ENCODE measurements around the gene FREM2.
A peak's percentile ranks its signal among the peaks of the same experiment; 100 is the strongest.

FREM2 gene

DNA sequence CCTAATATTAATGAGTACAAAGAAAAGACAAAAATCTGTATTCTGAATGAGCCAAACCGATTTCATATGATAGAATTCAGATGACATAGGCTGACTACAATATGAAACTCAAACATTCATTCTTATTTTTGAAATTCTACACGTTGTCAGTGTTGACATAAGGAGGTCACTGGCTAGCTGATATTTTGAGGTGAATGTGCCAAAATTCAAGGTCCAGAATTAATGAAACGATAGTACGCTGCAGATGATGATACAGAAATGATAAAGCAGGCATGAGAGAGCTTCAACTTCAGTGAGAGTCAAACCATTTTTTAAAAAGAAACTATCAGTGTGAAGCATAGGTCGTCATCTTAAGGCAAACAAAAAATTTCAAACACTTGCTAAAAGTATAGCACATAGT lies 88.2 kb downstream of the FREM2 start:
- no peak overlapping the region for H3K23ac ChIP-seq (ENCODE audit: low read length in 2 of 2)
- H4K91ac ChIP-seq (ENCODE audit: low read length): no peak overlapping the region
- H3K9ac ChIP-seq (ENCODE audit: low read length): no peak overlapping the region
- H3K27me3 ChIP-seq (ENCODE audit: control insufficient read depth in 1 of 2, insufficient read depth in 1 of 2, low read length in 2 of 2): no peaks in the 10 kb centered on the region
- H2BK5ac ChIP-seq (ENCODE audit: low read depth, low read length, poor library complexity, severe bottlenecking): no peak overlapping the region
- no peaks in the 10 kb centered on the region for H3K79me1 ChIP-seq (replicated peaks; ENCODE audit: low read length, poor library complexity, severe bottlenecking)
- no peak overlapping the region for H3K14ac ChIP-seq (ENCODE audit: low read length in 2 of 2)
- H2AFZ ChIP-seq (ENCODE audit: low read depth, low read length): no peak overlapping the region
- no peak overlapping the region for H3K27ac ChIP-seq (ENCODE audit: low read length, poor library complexity, severe bottlenecking)
- H3K4me3 ChIP-seq (ENCODE audit: insufficient read depth in 1 of 2, low read depth in 1 of 2, low read length in 2 of 2): no peak overlapping the region
- H3K9me3 ChIP-seq (ENCODE audit: control insufficient read depth, low read length): peaks cover 6% of the 10 kb centered on the region
- H2AK5ac ChIP-seq (ENCODE audit: low read length, severe bottlenecking): no peak overlapping the region
- H2BK15ac ChIP-seq (ENCODE audit: low read depth, poor library complexity, severe bottlenecking): no peak overlapping the region
- no peak for DNase-seq
- WGBS: 51% methylated on average over 3 of the region's 5 CpGs
- H2BK12ac ChIP-seq (ENCODE audit: low read length in 2 of 2): no peak overlapping the region
- H3K4me1 ChIP-seq (ENCODE audit: control insufficient read depth, insufficient read depth, low read depth, low read length): no peaks in the 10 kb centered on the region
- no peak overlapping the region for H3K4ac ChIP-seq (ENCODE audit: low read depth in 1 of 2, low read length in 2 of 2)
- H3K36me3 ChIP-seq (ENCODE audit: control insufficient read depth in 1 of 2, insufficient read depth in 2 of 2, low read depth in 1 of 2, low read length in 2 of 2): no peaks in the 10 kb centered on the region
- H3K4me2 ChIP-seq (ENCODE audit: low read length, poor library complexity, severe bottlenecking): no peak overlapping the region
- H3K18ac ChIP-seq (ENCODE audit: low read depth in 1 of 2, low read length in 2 of 2): no peak overlapping the region
- no peak overlapping the region for H2BK120ac ChIP-seq (ENCODE audit: low read depth, low read length)
- no peak overlapping the region for H4K8ac ChIP-seq (ENCODE audit: low read length)

DNA sequence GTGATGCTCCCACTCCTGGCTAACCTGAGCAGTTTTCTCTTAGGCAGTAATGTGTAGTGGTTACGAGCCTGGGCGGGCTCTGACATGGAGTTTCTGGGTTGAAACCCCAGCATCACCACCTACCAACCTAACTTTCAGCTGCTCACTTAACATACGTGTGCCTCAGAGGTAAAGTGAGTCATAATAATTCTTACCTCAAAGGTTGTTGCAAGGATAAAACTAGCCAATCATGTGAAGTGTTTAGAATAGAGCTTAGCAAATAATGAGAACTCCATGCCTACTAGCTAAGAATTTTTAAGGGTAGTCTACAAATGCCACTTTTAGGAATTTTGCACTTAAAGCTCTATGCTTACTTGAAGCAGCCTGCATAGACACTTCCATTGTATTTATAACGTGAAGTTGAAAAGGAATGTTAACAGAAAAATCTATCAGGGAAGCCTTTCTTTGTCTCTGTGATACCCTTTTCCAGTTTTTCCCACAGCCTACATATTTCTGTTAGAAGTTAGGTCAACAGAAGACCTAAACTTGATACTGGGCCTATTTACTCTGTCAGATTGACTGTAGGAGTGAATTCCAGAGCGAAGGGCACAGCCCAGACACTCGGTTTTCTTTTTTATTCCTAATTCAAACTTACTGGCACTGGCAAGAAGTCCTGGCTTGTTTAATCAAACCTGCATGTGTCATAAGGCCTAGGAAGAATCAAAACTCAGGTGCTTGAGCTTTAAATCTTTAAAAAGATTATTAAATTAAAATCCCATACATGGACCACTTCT lies 90.7 kb downstream of the FREM2 start:
- no peak for DNase-seq
- Histone ChIP-seq H3K27me3 (ENCODE audit: control insufficient read depth in 1 of 2, insufficient read depth in 1 of 2, low read length in 2 of 2) (no peaks in the 10 kb centered on the region), H2BK12ac (ENCODE audit: low read length in 2 of 2) (no peak overlapping the region), H3K4me1 (ENCODE audit: control insufficient read depth, insufficient read depth, low read depth, low read length) (no peaks in the 10 kb centered on the region), H2AFZ (ENCODE audit: low read depth, low read length) (no peak overlapping the region), H3K4me2 (ENCODE audit: low read length, poor library complexity, severe bottlenecking) (no peak overlapping the region), H4K8ac (ENCODE audit: low read length) (no peak overlapping the region), H3K9me3 (ENCODE audit: control insufficient read depth, low read length) (peaks cover 6% of the 10 kb centered on the region), H2BK120ac (ENCODE audit: low read depth, low read length) (no peak overlapping the region), H3K9ac (ENCODE audit: low read length) (no peak overlapping the region), H3K79me1 (replicated peaks; ENCODE audit: low read length, poor library complexity, severe bottlenecking) (no peaks in the 10 kb centered on the region), H2BK15ac (ENCODE audit: low read depth, poor library complexity, severe bottlenecking) (no peak overlapping the region), H3K23ac (ENCODE audit: low read length in 2 of 2) (no peak overlapping the region), H2AK5ac (ENCODE audit: low read length, severe bottlenecking) (no peak overlapping the region), H3K18ac (ENCODE audit: low read depth in 1 of 2, low read length in 2 of 2) (no peak overlapping the region), H3K4ac (ENCODE audit: low read depth in 1 of 2, low read length in 2 of 2) (no peak overlapping the region), H3K4me3 (ENCODE audit: insufficient read depth in 1 of 2, low read depth in 1 of 2, low read length in 2 of 2) (no peak overlapping the region), H3K27ac (ENCODE audit: low read length, poor library complexity, severe bottlenecking) (no peak overlapping the region), H3K36me3 (ENCODE audit: control insufficient read depth in 1 of 2, insufficient read depth in 2 of 2, low read depth in 1 of 2, low read length in 2 of 2) (no peaks in the 10 kb centered on the region), H4K91ac (ENCODE audit: low read length) (no peak overlapping the region), H2BK5ac (ENCODE audit: low read depth, low read length, poor library complexity, severe bottlenecking) (no peak overlapping the region), H3K14ac (ENCODE audit: low read length in 2 of 2) (no peak overlapping the region)
- WGBS: 100% methylated on average over 2 of the region's 6 CpGs

DNA sequence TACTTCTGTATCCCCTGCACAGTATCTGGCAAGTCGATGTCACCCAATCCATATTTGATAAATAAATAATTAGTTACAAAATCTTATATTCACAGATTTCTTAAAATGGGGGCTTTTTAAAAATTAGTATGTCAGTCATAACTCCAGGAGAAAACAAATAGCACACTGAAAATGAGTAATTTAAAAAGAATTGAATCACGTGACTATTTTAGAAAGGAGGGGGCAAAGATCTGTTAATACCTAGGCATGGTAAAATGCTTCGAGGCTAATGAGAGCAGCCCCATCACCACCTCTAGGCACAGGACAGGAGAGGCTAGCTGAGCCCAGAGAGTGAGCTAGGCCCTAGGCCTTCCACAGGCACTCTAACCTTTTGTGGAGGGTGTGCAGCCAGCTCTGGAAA lies 94.7 kb downstream of the FREM2 start:
- Histone ChIP-seq H3K4me1 (ENCODE audit: control insufficient read depth, insufficient read depth, low read depth, low read length) (peaks cover 2% of the 10 kb centered on the region), H4K91ac (ENCODE audit: low read length) (no peak overlapping the region), H3K18ac (ENCODE audit: low read depth in 1 of 2, low read length in 2 of 2) (no peak overlapping the region), H2AK5ac (ENCODE audit: low read length, severe bottlenecking) (no peak overlapping the region), H3K14ac (ENCODE audit: low read length in 2 of 2) (no peak overlapping the region), H2AFZ (ENCODE audit: low read depth, low read length) (no peak overlapping the region), H3K4me3 (ENCODE audit: insufficient read depth in 1 of 2, low read depth in 1 of 2, low read length in 2 of 2) (no peak overlapping the region), H3K9me3 (ENCODE audit: control insufficient read depth, low read length) (peaks cover 6% of the 10 kb centered on the region), H2BK12ac (ENCODE audit: low read length in 2 of 2) (no peak overlapping the region), H4K8ac (ENCODE audit: low read length) (no peak overlapping the region), H2BK15ac (ENCODE audit: low read depth, poor library complexity, severe bottlenecking) (no peak overlapping the region), H3K9ac (ENCODE audit: low read length) (no peak overlapping the region), H3K23ac (ENCODE audit: low read length in 2 of 2) (no peak overlapping the region), H3K36me3 (ENCODE audit: control insufficient read depth in 1 of 2, insufficient read depth in 2 of 2, low read depth in 1 of 2, low read length in 2 of 2) (no peaks in the 10 kb centered on the region), H2BK120ac (ENCODE audit: low read depth, low read length) (no peak overlapping the region), H2BK5ac (ENCODE audit: low read depth, low read length, poor library complexity, severe bottlenecking) (no peak overlapping the region), H3K4me2 (ENCODE audit: low read length, poor library complexity, severe bottlenecking) (no peak overlapping the region), H3K79me1 (replicated peaks; ENCODE audit: low read length, poor library complexity, severe bottlenecking) (no peaks in the 10 kb centered on the region), H3K27me3 (ENCODE audit: control insufficient read depth in 1 of 2, insufficient read depth in 1 of 2, low read length in 2 of 2) (no peaks in the 10 kb centered on the region), H3K4ac (ENCODE audit: low read depth in 1 of 2, low read length in 2 of 2) (no peak overlapping the region), H3K27ac (ENCODE audit: low read length, poor library complexity, severe bottlenecking) (no peak overlapping the region)
- no peak for DNase-seq
- 90% methylated on average over 2 of the region's 3 CpGs for WGBS

- H3K4me2 ChIP-seq (ENCODE audit: low read length, poor library complexity, severe bottlenecking): no peak overlapping the region
- no peak overlapping the region for H2AFZ ChIP-seq (ENCODE audit: low read depth, low read length)
- H2BK5ac ChIP-seq (ENCODE audit: low read depth, low read length, poor library complexity, severe bottlenecking): no peak overlapping the region
- H2BK12ac ChIP-seq (ENCODE audit: low read length in 2 of 2): no peak overlapping the region
- no peak overlapping the region for H4K91ac ChIP-seq (ENCODE audit: low read length)
- H3K36me3 ChIP-seq (ENCODE audit: control insufficient read depth in 1 of 2, insufficient read depth in 2 of 2, low read depth in 1 of 2, low read length in 2 of 2): no peaks in the 10 kb centered on the region
- H3K9ac ChIP-seq (ENCODE audit: low read length): no peak overlapping the region
- no peak overlapping the region for H2BK15ac ChIP-seq (ENCODE audit: low read depth, poor library complexity, severe bottlenecking)
- H3K4me3 ChIP-seq (ENCODE audit: insufficient read depth in 1 of 2, low read depth in 1 of 2, low read length in 2 of 2): no peak overlapping the region
- H2AK5ac ChIP-seq (ENCODE audit: low read length, severe bottlenecking): no peak overlapping the region
- DNase-seq: no peak
- H3K27ac ChIP-seq (ENCODE audit: low read length, poor library complexity, severe bottlenecking): peak overlapping the region; percentile 37
- no peak overlapping the region for H2BK120ac ChIP-seq (ENCODE audit: low read depth, low read length)
- no peak overlapping the region for H3K23ac ChIP-seq (ENCODE audit: low read length in 2 of 2)
- H3K4me1 ChIP-seq (ENCODE audit: control insufficient read depth, insufficient read depth, low read depth, low read length): peaks cover 2% of the 10 kb centered on the region
- 93% methylated on average over 12 of the region's 15 CpGs for WGBS
- no peaks in the 10 kb centered on the region for H3K79me1 ChIP-seq (replicated peaks; ENCODE audit: low read length, poor library complexity, severe bottlenecking)
- no peak overlapping the region for H3K14ac ChIP-seq (ENCODE audit: low read length in 2 of 2)
- H3K9me3 ChIP-seq (ENCODE audit: control insufficient read depth, low read length): no peaks in the 10 kb centered on the region
- H3K4ac ChIP-seq (ENCODE audit: low read depth in 1 of 2, low read length in 2 of 2): no peak overlapping the region
- H3K27me3 ChIP-seq (ENCODE audit: control insufficient read depth in 1 of 2, insufficient read depth in 1 of 2, low read length in 2 of 2): no peaks in the 10 kb centered on the region
- no peak overlapping the region for H4K8ac ChIP-seq (ENCODE audit: low read length)
- H3K18ac ChIP-seq (ENCODE audit: low read depth in 1 of 2, low read length in 2 of 2): no peak overlapping the region
Measured at GRCh38 chr13:38784036-38784880, 97.4 kb downstream of the FREM2 start.
